H1 (cell line): ENCODE data around the gene NAIF1.

ENCODE experiments used
- ATF2 ChIP-seq: IDR thresholded peaks from 2 replicates; pipeline ENCODE4 v1.6.1; 2012; ENCODE audit warnings: low read length, inconsistent platforms
- CTCF ChIP-seq, 3 experiments: IDR thresholded peaks; 1 replicate in 2 of 3; 2 replicates in 1 of 3; pipeline versions ENCODE4 v1.5.1 to v1.6.1; 2011; ENCODE audit warnings: low read length in 3 of 3, mild to moderate bottlenecking in 3 of 3, inconsistent platforms in 2 of 3, low read depth in 1 of 3, moderate library complexity in 1 of 3; ENCODE audit not compliant: insufficient read depth in 1 of 3; ENCODE audit errors: control extremely low read depth in 1 of 3
- EZH2 ChIP-seq: fragments of 200-600 bp; sonication (generic); IDR thresholded peaks from 2 replicates; pipeline ENCODE4 v1.7.1; 2012; ENCODE audit warnings: low read depth, mild to moderate bottlenecking, moderate library complexity, low read length, inconsistent platforms; ENCODE audit not compliant: severe bottlenecking
- GTF2F1 ChIP-seq: IDR thresholded peaks from 2 replicates; pipeline ENCODE4 v1.6.1; 2012; ENCODE audit warnings: low read depth, low read length, improper control_type of control experiment, borderline replicate concordance
- HDAC6 ChIP-seq: IDR thresholded peaks from one replicate; pipeline ENCODE4 v1.7.1; 2012; ENCODE audit warnings: low read depth, mild to moderate bottlenecking, inconsistent platforms, low read length, moderate library complexity
- JUND ChIP-seq: IDR thresholded peaks from 2 replicates; pipeline ENCODE4 v1.6.1; 2011; ENCODE audit warnings: mild to moderate bottlenecking, improper control_type of control experiment, low read length
- POLR2A ChIP-seq, 2 experiments: IDR thresholded peaks; 1 replicate in 1 of 2; 2 replicates in 1 of 2; pipeline ENCODE4 v1.6.1; 2011; ENCODE audit warnings: low read depth in 2 of 2, low read length in 2 of 2, mild to moderate bottlenecking in 2 of 2; ENCODE audit errors: control extremely low read depth in 1 of 2
- POLR2AphosphoS5 ChIP-seq: IDR thresholded peaks from 2 replicates; pipeline ENCODE4 v1.6.1; 2011; ENCODE audit warnings: low read depth, low read length
- SIN3A ChIP-seq, 2 experiments: IDR thresholded peaks in 1 of 2; conservative IDR thresholded peaks in 1 of 2; 2 replicates each; pipeline ENCODE4 v1.6.1; 2011 to 2012; ENCODE audit warnings: low read length in 2 of 2, improper control_type of control experiment in 1 of 2, low read depth in 1 of 2, mild to moderate bottlenecking in 1 of 2
- SP1 ChIP-seq: IDR thresholded peaks from 2 replicates; pipeline ENCODE4 v1.6.1; 2011; ENCODE audit warnings: low read depth, low read length
- TAF1 ChIP-seq: IDR thresholded peaks from 2 replicates; pipeline ENCODE4 v1.6.1; 2011; ENCODE audit warnings: mild to moderate bottlenecking, low read depth, low read length
- USF2 ChIP-seq: IDR thresholded peaks from 2 replicates; pipeline ENCODE4 v1.6.1; 2011; ENCODE audit warnings: low read length, improper control_type of control experiment
- YY1 ChIP-seq: IDR thresholded peaks from 2 replicates; pipeline ENCODE4 v1.6.1; 2011; ENCODE audit warnings: low read depth, mild to moderate bottlenecking, low read length

GRCh38 chr9:128087262-128087661 lies 20.1 kb upstream of the NAIF1 start:
- TF ChIP-seq USF2 = no peak
- no peak for TF ChIP-seq JUND
- TF ChIP-seq CTCF (IDR thresholded peaks at IDR 0.05; ENCODE audit: control extremely low read depth in 1 of 3, insufficient read depth in 1 of 3, low read depth in 1 of 3, low read length in 3 of 3) = no peak
- no peak for TF ChIP-seq ATF2
- TF ChIP-seq SIN3A (conservative IDR thresholded peaks at IDR 0.05 in 1 of 2, IDR thresholded peaks at IDR 0.05 in 1 of 2; ENCODE audit: low read depth in 1 of 2, low read length in 2 of 2) = no peak
- no peak for TF ChIP-seq TAF1
- TF ChIP-seq HDAC6 = no peak
- TF ChIP-seq SP1 = no peak
- no peak for TF ChIP-seq GTF2F1
- TF ChIP-seq YY1 = no peak
- no peak for TF ChIP-seq EZH2
- TF ChIP-seq POLR2A (IDR thresholded peaks at IDR 0.05; ENCODE audit: control extremely low read depth in 1 of 2, low read depth in 2 of 2, low read length in 2 of 2) = no peak
- TF ChIP-seq POLR2AphosphoS5 = no peak
